ENCODE measurements around the gene DHX38.
A peak's percentile ranks its signal among the peaks of the same experiment; 100 is the strongest.

Gene DHX38

GRCh38 chr16:72108353-72109102 lies 14.9 kb downstream of the DHX38 start:
- Histone ChIP-seq H3K4me1 (ENCODE audit: control insufficient read depth, insufficient read depth, low read length) (no peaks in the 10 kb centered on the region; the same call in 1 of the 2 replicates), H3K9me3 (ENCODE audit: control insufficient read depth, insufficient read depth, low read depth, low read length) (no peaks in the 10 kb centered on the region), H3K9ac (ENCODE audit: low read length) (no peak overlapping the region), H3K27ac (ENCODE audit: low read depth, low read length) (no peak overlapping the region), H3K27me3 (ENCODE audit: control insufficient read depth, insufficient read depth, low read length) (no peaks in the 10 kb centered on the region), H3K36me3 (ENCODE audit: control insufficient read depth, insufficient read depth, low read length) (peaks cover 93% of the 10 kb centered on the region), H3K4me3 (ENCODE audit: low read depth, low read length) (no peak overlapping the region)

DNA sequence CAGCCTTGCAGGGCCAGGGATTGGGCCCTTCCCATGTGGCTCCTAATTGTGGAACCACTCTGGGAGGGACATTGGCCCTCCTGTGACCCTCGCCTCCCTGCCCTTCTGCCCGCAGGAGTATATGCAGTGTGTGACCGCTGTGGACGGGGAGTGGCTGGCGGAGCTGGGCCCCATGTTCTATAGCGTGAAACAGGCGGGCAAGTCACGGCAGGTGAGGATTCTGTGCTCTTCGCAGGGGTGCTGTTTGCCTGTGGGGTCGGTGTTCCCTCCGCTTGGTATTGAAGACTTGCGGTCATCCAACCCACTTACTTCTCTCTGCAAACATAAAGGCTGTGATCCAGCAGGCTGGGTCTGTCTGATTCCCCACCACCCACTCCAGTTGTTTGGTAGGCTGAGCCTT lies 15.7 kb downstream of the DHX38 start:
- Histone ChIP-seq H3K27ac (ENCODE audit: low read depth, low read length) (no peak overlapping the region), H3K9me3 (ENCODE audit: control insufficient read depth, insufficient read depth, low read depth, low read length) (no peaks in the 10 kb centered on the region), H3K36me3 (ENCODE audit: control insufficient read depth, insufficient read depth, low read length) (peaks cover 85% of the 10 kb centered on the region), H3K9ac (ENCODE audit: low read length) (no peak overlapping the region), H3K4me3 (ENCODE audit: low read depth, low read length) (no peak overlapping the region), H3K4me1 (ENCODE audit: control insufficient read depth, insufficient read depth, low read length) (no peaks in the 10 kb centered on the region; the same call in 1 of the 2 replicates), H3K27me3 (ENCODE audit: control insufficient read depth, insufficient read depth, low read length) (no peaks in the 10 kb centered on the region)

GRCh38 chr16:72109966-72110530 lies 16.4 kb downstream of the DHX38 start:
- H3K36me3 ChIP-seq (ENCODE audit: control insufficient read depth, insufficient read depth, low read length), result peaks cover 77% of the 10 kb centered on the region
- no peaks in the 10 kb centered on the region for H3K9me3 ChIP-seq (ENCODE audit: control insufficient read depth, insufficient read depth, low read depth, low read length)
- H3K4me1 ChIP-seq (ENCODE audit: control insufficient read depth, insufficient read depth, low read length), result no peaks in the 10 kb centered on the region; the same call in 1 of the 2 replicates
- no peak overlapping the region for H3K4me3 ChIP-seq (ENCODE audit: low read depth, low read length)
- H3K27me3 ChIP-seq (ENCODE audit: control insufficient read depth, insufficient read depth, low read length), result no peaks in the 10 kb centered on the region
- H3K27ac ChIP-seq (ENCODE audit: low read depth, low read length), result no peak overlapping the region
- no peak overlapping the region for H3K9ac ChIP-seq (ENCODE audit: low read length)

GRCh38 chr16:72110662-72111615 lies 17.3 kb downstream of the DHX38 start:
- Histone ChIP-seq H3K4me1 (ENCODE audit: control insufficient read depth, insufficient read depth, low read length) (no peaks in the 10 kb centered on the region; the same call in 1 of the 2 replicates), H3K27ac (ENCODE audit: low read depth, low read length) (no peak overlapping the region), H3K4me3 (ENCODE audit: low read depth, low read length) (no peak overlapping the region), H3K27me3 (ENCODE audit: control insufficient read depth, insufficient read depth, low read length) (no peaks in the 10 kb centered on the region), H3K9ac (ENCODE audit: low read length) (no peak overlapping the region), H3K36me3 (ENCODE audit: control insufficient read depth, insufficient read depth, low read length) (peaks cover 68% of the 10 kb centered on the region), H3K9me3 (ENCODE audit: control insufficient read depth, insufficient read depth, low read depth, low read length) (no peaks in the 10 kb centered on the region)

DNA sequence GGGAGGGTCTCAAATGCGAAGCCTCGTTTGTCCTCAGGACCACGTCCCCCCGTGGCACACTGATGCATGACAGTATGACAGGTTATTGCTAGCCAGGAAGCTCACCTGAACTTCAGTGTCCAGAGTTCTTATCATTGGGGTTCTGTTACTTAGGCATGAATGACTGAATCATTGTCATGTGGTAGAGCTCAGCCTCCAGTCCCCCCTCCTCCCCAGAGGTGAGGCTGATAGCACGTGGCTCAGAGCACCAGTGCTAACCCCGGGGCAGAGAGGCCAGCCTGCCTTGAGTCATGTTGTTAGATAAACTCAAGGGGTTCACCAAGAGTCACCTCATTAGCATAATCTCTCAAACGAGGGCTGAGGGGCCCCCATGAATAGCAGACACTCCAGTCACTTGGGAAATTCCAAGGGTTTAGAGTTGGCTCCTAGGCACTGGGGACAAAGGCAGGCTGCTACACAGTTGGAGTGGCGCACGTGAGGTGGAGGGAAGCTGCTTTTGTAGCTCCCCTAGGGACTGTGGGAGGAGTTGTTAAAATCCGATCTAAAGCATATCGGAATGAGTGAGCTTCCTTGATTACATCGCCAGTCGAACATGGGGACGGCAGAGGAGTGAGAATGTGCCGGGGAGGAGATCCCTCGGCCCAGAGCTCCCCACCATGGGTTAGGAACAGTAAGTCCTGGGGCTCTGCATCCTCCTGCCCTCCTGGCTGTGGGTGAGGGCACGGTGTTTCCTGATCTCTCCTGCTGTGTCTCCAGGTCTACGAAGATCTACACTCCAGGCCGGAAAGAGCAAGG lies 18.2 kb downstream of the DHX38 start:
- peaks cover 62% of the 10 kb centered on the region for H3K36me3 ChIP-seq (ENCODE audit: control insufficient read depth, insufficient read depth, low read length)
- H3K27me3 ChIP-seq (ENCODE audit: control insufficient read depth, insufficient read depth, low read length), result no peaks in the 10 kb centered on the region
- no peaks in the 10 kb centered on the region for H3K9me3 ChIP-seq (ENCODE audit: control insufficient read depth, insufficient read depth, low read depth, low read length)
- no peaks in the 10 kb centered on the region; the same call in 1 of the 2 replicates for H3K4me1 ChIP-seq (ENCODE audit: control insufficient read depth, insufficient read depth, low read length)
- H3K27ac ChIP-seq (ENCODE audit: low read depth, low read length), result peak overlapping the region; percentile 60; the same call in 1 of the 2 replicates
- H3K9ac ChIP-seq (ENCODE audit: low read length), result peak overlapping the region; percentile 50
- no peak overlapping the region for H3K4me3 ChIP-seq (ENCODE audit: low read depth, low read length)

- no peaks in the 10 kb centered on the region for H3K9me3 ChIP-seq (ENCODE audit: control insufficient read depth, insufficient read depth, low read depth, low read length)
- H3K4me3 ChIP-seq (ENCODE audit: low read depth, low read length), result no peak overlapping the region
- H3K4me1 ChIP-seq (ENCODE audit: control insufficient read depth, insufficient read depth, low read length), result no peaks in the 10 kb centered on the region; the same call in 1 of the 2 replicates
- peak overlapping the region; percentile 50 for H3K9ac ChIP-seq (ENCODE audit: low read length)
- peaks cover 57% of the 10 kb centered on the region for H3K36me3 ChIP-seq (ENCODE audit: control insufficient read depth, insufficient read depth, low read length)
- H3K27me3 ChIP-seq (ENCODE audit: control insufficient read depth, insufficient read depth, low read length), result no peaks in the 10 kb centered on the region
- H3K27ac ChIP-seq (ENCODE audit: low read depth, low read length), result peak overlapping the region; percentile 60; the same call in 1 of the 2 replicates
Measured at GRCh38 chr16:72112452-72112792, 18.8 kb downstream of the DHX38 start.

GRCh38 chr16:72112906-72113615 lies 19.4 kb downstream of the DHX38 start:
- no peaks in the 10 kb centered on the region; the same call in 1 of the 2 replicates for H3K4me1 ChIP-seq (ENCODE audit: control insufficient read depth, insufficient read depth, low read length)
- peaks cover 50% of the 10 kb centered on the region for H3K36me3 ChIP-seq (ENCODE audit: control insufficient read depth, insufficient read depth, low read length)
- H3K27me3 ChIP-seq (ENCODE audit: control insufficient read depth, insufficient read depth, low read length), result no peaks in the 10 kb centered on the region
- H3K4me3 ChIP-seq (ENCODE audit: low read depth, low read length), result no peak overlapping the region
- H3K9me3 ChIP-seq (ENCODE audit: control insufficient read depth, insufficient read depth, low read depth, low read length), result no peaks in the 10 kb centered on the region
- H3K27ac ChIP-seq (ENCODE audit: low read depth, low read length), result no peak overlapping the region
- H3K9ac ChIP-seq (ENCODE audit: low read length), result no peak overlapping the region

DNA sequence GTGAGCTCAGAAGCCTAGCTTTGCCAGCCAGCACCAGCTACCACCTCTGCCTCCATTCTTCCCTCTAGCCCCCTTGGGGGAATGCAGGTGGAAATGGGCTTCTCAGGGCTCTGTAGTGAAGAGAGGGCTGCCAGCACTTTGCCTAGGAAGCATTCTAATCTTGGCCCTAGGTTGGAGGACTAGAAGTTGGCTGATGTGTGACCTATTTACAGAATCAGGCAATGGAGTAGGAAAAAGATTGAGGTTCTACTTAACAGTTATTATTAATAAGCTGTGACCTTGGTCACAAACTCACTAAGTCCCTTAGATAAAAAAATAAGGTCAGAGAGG lies 19.9 kb downstream of the DHX38 start:
- H3K4me3 ChIP-seq (ENCODE audit: low read depth, low read length), result no peak overlapping the region

DNA sequence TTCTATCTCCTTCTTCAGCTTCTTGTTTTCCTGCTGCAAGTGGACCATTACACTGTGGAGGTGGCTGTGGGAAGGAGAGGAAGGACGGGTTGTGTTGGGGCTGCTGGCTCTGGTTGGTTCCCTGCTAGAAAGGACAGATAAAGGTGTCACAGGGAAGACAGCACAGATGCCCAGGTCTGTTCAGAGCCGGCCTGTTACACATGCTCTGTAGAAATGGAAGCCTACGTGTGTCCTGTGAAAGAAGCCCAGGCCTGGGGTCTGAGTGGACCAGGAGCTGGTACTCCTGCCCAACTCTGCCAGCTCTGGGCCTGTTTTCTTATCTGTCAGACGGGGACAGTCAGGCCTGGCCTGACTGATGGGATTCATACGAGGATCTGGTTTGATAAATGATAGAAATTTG lies 26.4 kb downstream of the DHX38 start:
- H3K27ac ChIP-seq (ENCODE audit: low read depth, low read length), result no peak overlapping the region
- H3K27me3 ChIP-seq (ENCODE audit: control insufficient read depth, insufficient read depth, low read length), result no peaks in the 10 kb centered on the region
- no peaks in the 10 kb centered on the region for H3K9me3 ChIP-seq (ENCODE audit: control insufficient read depth, insufficient read depth, low read depth, low read length)
- peaks cover under 1% of the 10 kb centered on the region for H3K4me1 ChIP-seq (ENCODE audit: control insufficient read depth, insufficient read depth, low read length)
- no peak overlapping the region for H3K4me3 ChIP-seq (ENCODE audit: low read depth, low read length)
- no peaks in the 10 kb centered on the region for H3K36me3 ChIP-seq (ENCODE audit: control insufficient read depth, insufficient read depth, low read length)
- no peak overlapping the region for H3K9ac ChIP-seq (ENCODE audit: low read length)

More for the DNA sequence above, 19.9 kb downstream of the DHX38 start:
- peaks cover 45% of the 10 kb centered on the region for H3K36me3 ChIP-seq (ENCODE audit: control insufficient read depth, insufficient read depth, low read length)
- no peak overlapping the region for H3K27ac ChIP-seq (ENCODE audit: low read depth, low read length)
- no peaks in the 10 kb centered on the region for H3K27me3 ChIP-seq (ENCODE audit: control insufficient read depth, insufficient read depth, low read length)
- H3K9me3 ChIP-seq (ENCODE audit: control insufficient read depth, insufficient read depth, low read depth, low read length), result no peaks in the 10 kb centered on the region
- H3K4me1 ChIP-seq (ENCODE audit: control insufficient read depth, insufficient read depth, low read length), result no peaks in the 10 kb centered on the region; the same call in 1 of the 2 replicates
- no peak overlapping the region for H3K9ac ChIP-seq (ENCODE audit: low read length)

DNA sequence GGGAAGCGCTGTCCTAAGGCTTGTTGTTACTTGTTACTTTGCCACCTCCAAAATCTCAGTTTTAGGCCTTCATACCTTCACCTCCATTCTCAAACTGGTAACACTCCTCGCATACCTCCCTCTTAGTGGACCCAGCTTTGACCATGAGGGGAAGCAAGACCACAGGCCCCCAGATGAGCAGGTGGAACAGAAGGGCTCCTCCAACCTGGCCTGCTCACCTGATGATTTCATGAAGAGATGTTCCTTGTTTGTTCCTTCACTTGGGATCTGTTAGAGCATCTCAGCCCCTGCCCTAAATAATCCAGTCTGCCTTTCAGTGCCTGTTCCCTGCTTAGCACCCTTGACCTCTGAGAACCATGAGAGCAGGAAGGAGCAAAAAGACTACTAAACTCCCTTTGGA lies 28.7 kb downstream of the DHX38 start:
- H3K4me1 ChIP-seq (ENCODE audit: control insufficient read depth, insufficient read depth, low read length), result peaks cover 16% of the 10 kb centered on the region
- no peak overlapping the region for H3K27ac ChIP-seq (ENCODE audit: low read depth, low read length)
- H3K4me3 ChIP-seq (ENCODE audit: low read depth, low read length), result no peak overlapping the region
- H3K9me3 ChIP-seq (ENCODE audit: control insufficient read depth, insufficient read depth, low read depth, low read length), result no peaks in the 10 kb centered on the region
- no peaks in the 10 kb centered on the region for H3K36me3 ChIP-seq (ENCODE audit: control insufficient read depth, insufficient read depth, low read length)
- H3K27me3 ChIP-seq (ENCODE audit: control insufficient read depth, insufficient read depth, low read length), result no peaks in the 10 kb centered on the region
- H3K9ac ChIP-seq (ENCODE audit: low read length), result no peak overlapping the region

Measured in HUES6 (cell line).